ENCODE data around the gene EMD.
"Not testable (repeated sequence)": the region's sequence is repeated elsewhere in the genome, so short reads cannot be mapped to it uniquely, and the experiment has no call there.

The EMD gene

GRCh38 chrX:154383359-154384283 lies 4.5 kb downstream of the EMD start:
- TF ChIP-seq, protein P1, sequence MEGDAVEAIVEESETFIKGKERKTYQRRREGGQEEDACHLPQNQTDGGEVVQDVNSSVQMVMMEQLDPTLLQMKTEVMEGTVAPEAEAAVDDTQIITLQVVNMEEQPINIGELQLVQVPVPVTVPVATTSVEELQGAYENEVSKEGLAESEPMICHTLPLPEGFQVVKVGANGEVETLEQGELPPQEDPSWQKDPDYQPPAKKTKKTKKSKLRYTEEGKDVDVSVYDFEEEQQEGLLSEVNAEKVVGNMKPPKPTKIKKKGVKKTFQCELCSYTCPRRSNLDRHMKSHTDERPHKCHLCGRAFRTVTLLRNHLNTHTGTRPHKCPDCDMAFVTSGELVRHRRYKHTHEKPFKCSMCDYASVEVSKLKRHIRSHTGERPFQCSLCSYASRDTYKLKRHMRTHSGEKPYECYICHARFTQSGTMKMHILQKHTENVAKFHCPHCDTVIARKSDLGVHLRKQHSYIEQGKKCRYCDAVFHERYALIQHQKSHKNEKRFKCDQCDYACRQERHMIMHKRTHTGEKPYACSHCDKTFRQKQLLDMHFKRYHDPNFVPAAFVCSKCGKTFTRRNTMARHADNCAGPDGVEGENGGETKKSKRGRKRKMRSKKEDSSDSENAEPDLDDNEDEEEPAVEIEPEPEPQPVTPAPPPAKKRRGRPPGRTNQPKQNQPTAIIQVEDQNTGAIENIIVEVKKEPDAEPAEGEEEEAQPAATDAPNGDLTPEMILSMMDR (IDR thresholded peaks at IDR 0.05; ENCODE audit: low read depth, low read length, poor library complexity, severe bottlenecking) = no peak
- TF ChIP-seq EZH2phosphoT487 (IDR thresholded peaks at IDR 0.05; ENCODE audit: borderline replicate concordance, low read length) = no peak
- peaks cover 18% of the 10 kb centered on the region for H3K79me2 ChIP-seq (ENCODE audit: control insufficient read depth, low read length)
- H3K36me3 ChIP-seq (ENCODE audit: control insufficient read depth, low read length) = peaks cover 15% of the 10 kb centered on the region
- peaks cover 8% of the 10 kb centered on the region for H3K4me1 ChIP-seq (ENCODE audit: control insufficient read depth, low read length)
- H3K27ac ChIP-seq (ENCODE audit: low read depth, low read length) = no peak overlapping the region
- H3K9me2 ChIP-seq (replicated peaks; ENCODE audit: control insufficient read depth, low read length) = no peaks in the 10 kb centered on the region
- no peaks in the 10 kb centered on the region for H3K9me3 ChIP-seq (ENCODE audit: control insufficient read depth, insufficient read depth, low read length)
- H3K4me3 ChIP-seq (ENCODE audit: low read length) = no peak overlapping the region
- no peaks in the 10 kb centered on the region for H3F3A ChIP-seq (ENCODE audit: control insufficient read depth, insufficient read depth)
- no peaks in the 10 kb centered on the region for H4K20me1 ChIP-seq (ENCODE audit: control insufficient read depth, insufficient read depth, low read depth, low read length)
- no peaks in the 10 kb centered on the region for H3K27me3 ChIP-seq (ENCODE audit: control insufficient read depth, low read length)
- H3K4me2 ChIP-seq (ENCODE audit: low read length) = no peak overlapping the region

GRCh38 chrX:154384284-154384892 lies 5.3 kb downstream of the EMD start:
- Histone ChIP-seq H3K79me2 (ENCODE audit: control insufficient read depth, low read length) (peaks cover 15% of the 10 kb centered on the region), H4K20me1 (ENCODE audit: control insufficient read depth, insufficient read depth, low read depth, low read length) (no peaks in the 10 kb centered on the region), H3K36me3 (ENCODE audit: control insufficient read depth, low read length) (peaks cover 15% of the 10 kb centered on the region), H3K9me2 (replicated peaks; ENCODE audit: control insufficient read depth, low read length) (no peaks in the 10 kb centered on the region), H3K4me3 (ENCODE audit: low read length) (no peak overlapping the region), H3K9me3 (ENCODE audit: control insufficient read depth, insufficient read depth, low read length) (no peaks in the 10 kb centered on the region), H3K27me3 (ENCODE audit: control insufficient read depth, low read length) (no peaks in the 10 kb centered on the region), H3F3A (ENCODE audit: control insufficient read depth, insufficient read depth) (no peaks in the 10 kb centered on the region), H3K27ac (ENCODE audit: low read depth, low read length) (no peak overlapping the region), H3K4me1 (ENCODE audit: control insufficient read depth, low read length) (peaks cover 8% of the 10 kb centered on the region), H3K4me2 (ENCODE audit: low read length) (no peak overlapping the region)
- TF ChIP-seq, protein P1 (IDR thresholded peaks at IDR 0.05; ENCODE audit: low read depth, low read length, poor library complexity, severe bottlenecking) = peak; percentile 12
- no peak for TF ChIP-seq EZH2phosphoT487 (IDR thresholded peaks at IDR 0.05; ENCODE audit: borderline replicate concordance, low read length)

- H3K27me3 ChIP-seq (ENCODE audit: control insufficient read depth, low read length); H3K4me3 ChIP-seq (ENCODE audit: low read length); H3F3A ChIP-seq (ENCODE audit: control insufficient read depth, insufficient read depth); H3K27ac ChIP-seq (ENCODE audit: low read depth, low read length); H3K36me3 ChIP-seq (ENCODE audit: control insufficient read depth, low read length); H3K4me1 ChIP-seq (ENCODE audit: control insufficient read depth, low read length); H3K9me3 ChIP-seq (ENCODE audit: control insufficient read depth, insufficient read depth, low read length); H3K4me2 ChIP-seq (ENCODE audit: low read length); H3K9me2 ChIP-seq (replicated peaks; ENCODE audit: control insufficient read depth, low read length); H3K79me2 ChIP-seq (ENCODE audit: control insufficient read depth, low read length); H4K20me1 ChIP-seq (ENCODE audit: control insufficient read depth, insufficient read depth, low read depth, low read length): not testable (repeated sequence)
These were observed 9.0 kb downstream of the EMD start for GRCh38 chrX:154388094-154388493.

- H3K79me2 ChIP-seq (ENCODE audit: control insufficient read depth, low read length); H3K9me2 ChIP-seq (replicated peaks; ENCODE audit: control insufficient read depth, low read length); H3K36me3 ChIP-seq (ENCODE audit: control insufficient read depth, low read length); H3F3A ChIP-seq (ENCODE audit: control insufficient read depth, insufficient read depth); H3K9me3 ChIP-seq (ENCODE audit: control insufficient read depth, insufficient read depth, low read length); H3K4me2 ChIP-seq (ENCODE audit: low read length); H4K20me1 ChIP-seq (ENCODE audit: control insufficient read depth, insufficient read depth, low read depth, low read length); H3K27me3 ChIP-seq (ENCODE audit: control insufficient read depth, low read length); H3K4me3 ChIP-seq (ENCODE audit: low read length); H3K4me1 ChIP-seq (ENCODE audit: control insufficient read depth, low read length); H3K27ac ChIP-seq (ENCODE audit: low read depth, low read length): not testable (repeated sequence)
These were observed 9.6 kb downstream of the EMD start for GRCh38 chrX:154388649-154389048.

DNA sequence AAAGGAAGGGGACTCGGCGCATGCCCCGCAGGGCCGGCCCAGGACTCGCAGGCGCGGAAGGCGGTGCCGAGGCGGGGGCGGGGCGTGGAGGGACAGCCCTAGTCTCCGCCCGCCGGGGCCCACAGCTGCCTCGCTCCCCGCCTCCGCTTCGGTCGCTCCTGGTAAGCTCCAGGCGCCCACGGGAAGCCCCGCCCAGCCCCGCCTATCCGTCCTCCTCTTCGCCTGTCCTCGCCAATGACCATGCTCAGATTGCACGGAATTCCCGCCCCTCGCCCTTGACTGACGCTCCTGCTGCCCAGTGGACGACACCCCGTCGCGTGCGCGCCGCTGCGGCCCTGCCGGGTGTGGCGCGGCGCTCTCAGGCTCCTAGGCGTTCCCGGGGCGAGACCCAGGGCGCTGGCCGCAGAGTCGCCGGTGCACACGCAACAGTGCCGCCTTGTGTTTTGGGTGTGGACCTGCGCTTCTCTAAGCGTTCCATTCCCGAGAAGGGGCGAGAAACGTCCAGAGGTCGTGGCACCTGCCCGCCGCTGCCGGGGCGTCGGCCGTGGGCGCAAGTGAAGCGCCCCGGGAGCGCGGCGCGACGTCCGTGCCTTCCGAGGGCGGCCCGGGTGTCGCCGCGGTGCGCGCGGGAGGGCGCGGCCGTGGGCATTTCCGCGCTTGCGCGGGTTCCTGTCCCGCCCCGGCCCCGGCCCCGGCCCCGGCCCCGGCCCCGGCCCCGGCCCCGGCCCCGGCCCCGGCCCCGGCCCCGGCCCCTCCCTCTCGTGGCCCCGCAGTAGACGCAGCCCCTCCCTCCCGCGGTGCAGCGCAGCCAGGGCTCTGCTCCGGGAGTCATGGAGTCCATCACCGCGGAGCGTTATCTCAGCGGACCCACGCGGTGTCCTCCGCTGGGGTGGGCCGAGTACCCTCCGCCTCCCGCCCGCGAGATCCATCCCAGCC lies 11.0 kb downstream of the EMD start:
- H3K4me1 ChIP-seq (ENCODE audit: control insufficient read depth, low read length); H3K27ac ChIP-seq (ENCODE audit: low read depth, low read length); H3K9me3 ChIP-seq (ENCODE audit: control insufficient read depth, insufficient read depth, low read length); H4K20me1 ChIP-seq (ENCODE audit: control insufficient read depth, insufficient read depth, low read depth, low read length); H3K9me2 ChIP-seq (replicated peaks; ENCODE audit: control insufficient read depth, low read length); H3K27me3 ChIP-seq (ENCODE audit: control insufficient read depth, low read length); H3F3A ChIP-seq (ENCODE audit: control insufficient read depth, insufficient read depth); H3K4me3 ChIP-seq (ENCODE audit: low read length); H3K79me2 ChIP-seq (ENCODE audit: control insufficient read depth, low read length); H3K4me2 ChIP-seq (ENCODE audit: low read length); H3K36me3 ChIP-seq (ENCODE audit: control insufficient read depth, low read length): not testable (repeated sequence)

DNA sequence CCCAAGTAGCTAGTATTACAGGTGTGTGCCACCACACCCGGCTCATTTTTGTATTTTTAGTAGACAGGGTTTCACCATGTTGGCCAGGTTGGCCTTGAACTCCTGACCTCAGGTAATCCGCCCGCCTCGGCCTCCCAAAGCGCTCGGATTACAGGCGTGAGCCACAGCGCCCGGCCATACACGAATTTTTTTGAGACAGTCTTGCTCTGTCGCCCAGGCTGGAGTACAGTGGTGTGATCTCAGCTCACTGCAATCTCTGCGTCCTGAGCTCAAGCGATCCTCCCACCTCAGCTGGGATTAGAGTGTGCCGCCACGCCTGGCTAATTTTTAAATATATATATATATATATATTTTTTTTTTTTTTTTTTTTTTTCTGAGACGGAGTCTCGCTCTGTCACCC lies 17.3 kb downstream of the EMD start:
- not testable (repeated sequence) for H3K4me3 ChIP-seq (ENCODE audit: low read length)

More for the DNA sequence above, 17.3 kb downstream of the EMD start:
- not testable (repeated sequence) for H3K27ac ChIP-seq (ENCODE audit: low read depth, low read length); H4K20me1 ChIP-seq (ENCODE audit: control insufficient read depth, insufficient read depth, low read depth, low read length); H3K9me3 ChIP-seq (ENCODE audit: control insufficient read depth, insufficient read depth, low read length); H3K4me2 ChIP-seq (ENCODE audit: low read length); H3K9me2 ChIP-seq (replicated peaks; ENCODE audit: control insufficient read depth, low read length); H3K27me3 ChIP-seq (ENCODE audit: control insufficient read depth, low read length)
- H3K4me1 ChIP-seq (ENCODE audit: control insufficient read depth, low read length) = peaks cover 17% of the 10 kb centered on the region
- peaks cover 32% of the 10 kb centered on the region for H3K36me3 ChIP-seq (ENCODE audit: control insufficient read depth, low read length)
- peaks cover 28% of the 10 kb centered on the region for H3K79me2 ChIP-seq (ENCODE audit: control insufficient read depth, low read length)
- H3F3A ChIP-seq (ENCODE audit: control insufficient read depth, insufficient read depth) = peaks cover 21% of the 10 kb centered on the region
